GM19463 (cell line): Measurements from ENCODE around the gene PSMC3.

Experiments
- ATAC-seq: cut with Tn5 transposase; IDR thresholded peaks from one replicate; pipeline ENCODE4 v1.9.1; 2021; ENCODE audit warnings: mild to moderate bottlenecking, moderate library complexity; ENCODE audit not compliant: unreplicated experiment

Gene PSMC3

DNA sequence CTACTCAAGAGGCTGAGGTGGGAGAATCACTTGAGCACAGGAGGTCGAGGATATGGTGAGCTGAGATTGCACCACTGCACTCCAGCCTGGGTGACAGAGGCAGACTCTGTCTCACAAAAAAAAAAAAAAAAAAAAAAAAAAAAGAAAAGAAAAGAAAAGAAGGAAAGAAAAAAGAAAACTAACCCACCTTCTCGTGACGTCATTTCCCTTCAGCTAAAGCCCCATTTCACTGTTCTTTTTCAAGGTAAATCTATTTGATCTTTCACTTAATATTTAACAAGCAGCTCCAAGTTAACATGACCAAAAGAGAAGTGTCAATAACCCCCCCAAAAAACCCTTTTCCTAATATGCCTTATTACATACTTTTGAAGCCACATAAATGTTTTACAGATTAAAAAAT lies 17.6 kb upstream of the PSMC3 start:
- ATAC-seq = no peak

- no peak for ATAC-seq
Observed at GRCh38 chr11:47443028-47443700, 16.9 kb upstream of the PSMC3 start.

GRCh38 chr11:47442514-47442913 lies 16.3 kb upstream of the PSMC3 start:
- ATAC-seq = no peak

DNA sequence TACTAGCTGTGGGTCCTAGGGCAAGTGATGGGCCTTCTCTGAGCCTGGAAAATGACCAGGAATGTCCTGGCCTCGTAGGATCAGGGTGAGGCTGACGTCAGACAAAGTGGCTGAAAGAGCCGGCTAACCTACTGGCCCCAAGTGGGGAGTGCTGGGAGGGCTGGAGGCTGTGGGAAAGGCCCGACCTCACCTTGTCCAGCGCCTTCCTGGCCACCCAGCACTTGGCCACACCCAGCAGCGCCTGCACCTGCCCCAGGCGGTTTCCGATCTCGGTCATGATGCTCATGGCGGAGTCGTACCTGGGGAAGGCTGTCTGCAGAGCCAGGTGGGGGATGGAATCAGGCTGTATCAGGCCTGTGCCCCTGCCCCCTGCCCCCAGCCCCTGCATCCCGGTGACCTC lies 15.2 kb upstream of the PSMC3 start:
- no peak for ATAC-seq

DNA sequence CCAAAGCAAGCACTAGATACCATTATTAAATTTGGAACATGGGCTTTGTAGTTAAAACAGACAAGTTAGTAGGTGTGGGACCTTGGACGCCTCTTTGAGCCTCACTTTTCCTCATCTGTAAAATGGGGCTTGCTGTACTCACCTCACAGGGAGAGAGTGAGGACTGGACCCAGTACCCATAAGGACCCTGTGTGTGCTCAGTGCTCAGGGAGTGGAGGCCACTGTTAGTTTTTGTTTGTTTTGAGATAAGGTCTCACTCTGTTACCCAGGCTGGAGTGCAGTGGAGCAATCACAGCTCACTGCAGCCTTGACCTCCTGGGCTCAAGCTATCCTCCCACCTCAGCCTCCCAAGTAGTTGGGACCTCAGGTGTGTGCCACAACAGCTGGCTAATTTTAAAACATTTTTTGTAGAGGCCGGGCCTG lies 13.8 kb upstream of the PSMC3 start:
- no peak for ATAC-seq

DNA sequence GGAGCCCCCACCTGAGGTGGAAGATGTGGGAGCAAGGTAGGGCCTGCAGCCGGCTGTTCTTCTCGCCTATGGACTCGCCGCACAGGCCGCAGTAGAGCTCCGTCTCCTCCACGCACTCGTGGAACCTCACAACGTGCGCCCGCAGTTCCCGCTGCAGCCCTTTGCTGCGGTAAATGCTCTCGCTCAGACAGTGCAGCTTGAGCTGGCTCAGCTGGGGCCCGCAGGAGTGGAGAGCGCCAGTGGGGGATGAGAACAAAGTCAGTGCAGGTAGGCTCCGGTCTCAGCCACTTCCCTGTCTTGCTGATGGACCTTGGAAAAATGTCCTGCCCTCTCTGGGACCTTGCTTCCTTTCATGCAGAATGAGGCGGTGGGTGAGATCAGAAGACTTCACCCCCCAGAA lies 12.5 kb upstream of the PSMC3 start:
- no peak for ATAC-seq

DNA sequence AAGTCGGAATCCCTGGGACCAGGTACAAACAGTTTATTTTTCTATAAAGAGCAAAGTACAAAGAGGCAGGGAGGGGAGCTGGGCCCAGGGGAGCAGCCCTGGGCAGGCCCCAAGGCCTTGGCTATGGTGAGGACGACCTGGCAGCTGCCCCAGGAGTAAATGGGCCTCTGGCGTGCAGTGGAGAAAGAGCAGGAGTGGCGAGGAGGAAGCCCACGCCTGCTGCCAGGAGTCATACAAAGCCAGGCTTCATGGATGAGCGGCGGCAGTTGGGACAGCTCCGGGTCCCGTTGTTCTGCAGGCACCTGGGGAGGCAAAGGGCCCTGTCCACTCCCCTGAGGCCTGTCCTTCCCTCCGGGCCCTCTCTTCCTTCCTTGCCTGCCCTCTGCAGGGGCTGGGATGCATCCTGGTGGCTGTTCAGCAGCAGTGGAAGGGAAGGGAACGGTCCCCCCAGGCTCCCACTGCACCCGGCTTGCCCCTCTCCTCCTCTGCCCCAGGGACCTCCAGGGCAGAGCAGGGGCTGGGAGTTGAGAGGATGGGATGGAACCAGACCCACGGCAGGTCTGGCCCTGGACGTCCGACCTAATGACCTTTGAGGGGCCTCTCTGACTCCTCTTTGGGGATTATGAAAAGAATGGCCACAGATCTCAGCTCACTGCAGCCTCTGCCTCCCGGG lies 11.6 kb upstream of the PSMC3 start:
- ATAC-seq = no peak

DNA sequence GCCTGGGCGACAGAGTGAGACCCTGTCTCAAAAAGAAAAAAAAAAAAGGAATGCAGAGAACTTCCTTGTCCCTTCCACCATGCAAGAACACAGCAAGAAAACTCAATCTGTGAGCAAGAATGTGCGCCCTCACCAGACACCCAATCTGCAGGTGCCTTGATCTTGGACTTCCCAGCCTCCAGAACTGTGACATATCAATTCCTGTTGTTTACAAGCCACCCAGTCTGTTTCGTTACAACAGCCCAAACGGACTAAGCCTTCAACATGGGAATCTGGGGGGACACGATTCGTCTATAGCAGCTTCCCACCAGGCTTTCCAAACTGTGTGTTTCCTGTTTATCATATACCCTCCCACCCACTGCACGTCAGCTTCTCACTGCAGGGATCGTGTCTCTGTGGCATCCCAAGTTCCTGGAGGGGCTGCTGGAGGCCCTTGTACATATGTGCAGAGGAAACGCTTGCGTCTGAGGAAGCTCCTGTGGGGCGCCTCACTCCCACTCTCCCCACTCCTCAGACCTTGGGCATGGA lies 11.0 kb upstream of the PSMC3 start:
- ATAC-seq = no peak

- no peak for ATAC-seq
Observed at GRCh38 chr11:47436726-47437125, 10.5 kb upstream of the PSMC3 start.

- ATAC-seq = no peak
Observed at GRCh38 chr11:47435687-47436086, 9.4 kb upstream of the PSMC3 start.

- ATAC-seq = no peak
Observed at GRCh38 chr11:47434011-47434786, 8.0 kb upstream of the PSMC3 start.

GRCh38 chr11:47433157-47433556 lies 6.9 kb upstream of the PSMC3 start:
- no peak for ATAC-seq

DNA sequence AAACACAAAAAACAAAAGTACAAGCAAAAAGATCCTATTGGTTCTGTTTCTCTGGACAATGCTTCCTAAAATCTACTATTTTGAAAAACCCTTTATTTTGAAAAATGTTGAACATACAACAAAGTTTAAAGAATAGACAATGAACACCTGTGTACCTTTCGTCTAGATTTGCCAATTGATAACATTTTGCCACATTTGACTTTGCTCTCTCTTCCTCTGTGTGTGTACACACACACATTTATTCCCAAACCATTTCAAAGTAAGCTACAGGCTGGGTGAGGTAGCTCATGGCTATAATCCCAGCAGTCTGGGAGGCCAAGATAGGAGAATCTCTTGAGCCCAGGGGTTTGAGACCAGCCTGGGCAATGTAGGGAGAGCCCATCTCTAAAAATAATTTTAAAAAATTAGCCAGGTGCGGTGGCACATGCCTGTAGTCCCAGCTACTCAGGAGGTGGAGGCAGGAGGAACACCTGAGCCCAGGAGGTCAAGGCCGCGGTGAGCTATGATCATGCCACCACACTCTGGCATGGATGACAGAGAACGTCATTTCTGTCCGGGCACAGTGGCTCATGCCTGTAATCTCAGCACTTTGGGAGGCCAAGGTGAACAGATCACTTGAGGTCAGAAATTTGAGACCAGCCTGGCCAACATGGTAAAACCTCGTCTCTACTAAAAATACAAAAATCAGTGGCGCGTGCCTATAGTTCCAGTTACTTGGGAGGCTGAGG lies 5.3 kb upstream of the PSMC3 start:
- no peak for ATAC-seq

- ATAC-seq = no peak
Observed at GRCh38 chr11:47430524-47430923, 4.3 kb upstream of the PSMC3 start.

DNA sequence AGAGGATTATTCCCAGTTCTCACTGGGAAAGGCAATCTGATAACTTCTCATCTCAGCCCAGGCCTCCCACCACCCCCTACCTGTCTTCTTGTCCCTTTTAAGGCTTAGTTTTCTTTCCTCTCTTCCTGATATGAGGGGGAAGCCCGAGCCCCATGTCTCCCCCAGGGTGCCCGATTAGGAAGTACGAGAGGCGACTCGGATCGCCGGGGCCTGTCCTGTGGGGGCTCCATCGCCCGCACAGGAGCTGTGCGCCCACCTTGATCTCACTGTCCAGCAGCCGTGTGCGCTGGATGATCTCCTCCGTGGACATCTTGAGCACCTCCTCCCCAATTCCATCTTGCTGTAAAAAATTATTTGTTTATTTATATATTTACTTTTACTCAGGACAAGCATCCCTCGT lies 628 bp downstream of the PSMC3 start:
- no peak for ATAC-seq

GRCh38 chr11:47418454-47419259 lies 7.6 kb downstream of the PSMC3 start:
- no peak for ATAC-seq

- no peak for ATAC-seq
Observed at GRCh38 chr11:47417712-47418111, 8.5 kb downstream of the PSMC3 start.

- ATAC-seq = no peak
Observed at GRCh38 chr11:47415949-47416472, 10.2 kb downstream of the PSMC3 start.

DNA sequence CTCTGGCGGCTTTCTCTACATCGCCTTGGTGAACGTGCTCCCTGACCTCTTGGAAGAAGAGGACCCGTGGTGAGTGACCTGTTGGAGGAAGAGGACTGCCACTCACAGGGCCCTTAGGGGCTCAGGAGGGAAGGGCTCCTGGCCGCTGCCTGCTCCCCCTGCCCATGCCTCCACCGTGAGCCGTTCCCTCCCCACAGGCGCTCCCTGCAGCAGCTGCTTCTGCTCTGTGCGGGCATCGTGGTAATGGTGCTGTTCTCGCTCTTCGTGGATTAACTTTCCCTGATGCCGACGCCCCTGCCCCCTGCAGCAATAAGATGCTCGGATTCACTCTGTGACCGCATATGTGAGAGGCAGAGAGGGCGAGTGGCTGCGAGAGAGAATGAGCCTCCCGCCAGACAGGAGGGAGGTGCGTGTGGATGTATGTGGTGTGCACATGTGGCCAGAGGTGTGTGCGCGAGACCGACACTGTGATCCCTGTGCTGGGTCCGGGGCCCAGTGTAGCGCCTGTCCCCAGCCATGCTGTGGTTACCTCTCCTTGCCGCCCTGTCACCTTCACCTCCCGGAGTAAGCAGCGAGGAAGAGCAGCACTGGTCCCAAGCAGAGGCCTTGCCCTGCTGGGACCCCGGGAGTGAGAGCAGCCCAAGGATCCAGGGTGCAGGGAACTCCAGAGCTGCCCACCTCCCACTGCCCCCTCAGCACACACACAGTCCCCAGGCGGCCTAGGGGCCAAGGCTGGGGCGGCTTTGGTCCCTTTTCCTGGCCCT lies 11.0 kb downstream of the PSMC3 start:
- no peak for ATAC-seq
